H1 (cell line): ENCODE results near the gene LRP1. TPM values are rescaled to one million over a fixed set of nuclear protein-coding genes. Genes with fewer than 3 reads are reported as not detected.
A peak's percentile ranks its signal among the peaks of the same experiment; 100 is the strongest.

Experiments used
- CTCF ChIA-PET: fragments of 300-600 bp; sonication (Branson Sonifier 250); formaldehyde crosslinking; loops from one replicate; lab custom pipeline; 2021; ENCODE audit not compliant: partially characterized antibody; lab: Charles Lee
- POLR2A ChIA-PET: fragments of 300-600 bp; sonication (Branson Sonifier 250); formaldehyde crosslinking; loops from one replicate; lab custom pipeline; 2021; ENCODE audit warnings: inconsistent platforms; ENCODE audit not compliant: partially characterized antibody; lab: Charles Lee
- DNase-seq, 2 experiments: peaks; one replicate each; pipeline versions ENCODE4 v3.0.0 to v3.0.0-alpha.2; 2010 to 2022; ENCODE audit warnings: low spot score in 2 of 2, low read depth in 1 of 2, mixed read lengths in 1 of 2
- FAIRE-seq: peaks from 2 replicates; lab custom pipeline; 2011; peaks lifted over from hg19 to GRCh38; lab: Jason Lieb, UNC
- H2AFZ ChIP-seq: 2 replicates; pipeline ENCODE4 v1.8.1; 2012; ENCODE audit warnings: low read length, inconsistent platforms
- H2AK5ac ChIP-seq: 2 replicates; pipeline ENCODE4 v1.6.1; 2013; ENCODE audit warnings: low read depth, low read length
- H2BK120ac ChIP-seq: replicated peaks from 2 replicates; pipeline ENCODE3; 2013; ENCODE audit warnings: low read depth, low read length, inconsistent platforms
- H2BK12ac ChIP-seq: 2 replicates; pipeline ENCODE4 v1.6.1; 2013; ENCODE audit warnings: low read depth, low read length
- H2BK15ac ChIP-seq: 2 replicates; pipeline ENCODE4 v1.6.1; 2013; ENCODE audit warnings: low read length
- H2BK20ac ChIP-seq: 2 replicates; pipeline ENCODE4 v1.6.1; 2013; ENCODE audit warnings: low read length
- H2BK5ac ChIP-seq: 2 replicates; pipeline ENCODE4 v1.6.1; 2013; ENCODE audit warnings: low read depth, low read length
- H3K14ac ChIP-seq: 2 replicates; pipeline ENCODE4 v1.6.1; 2013; ENCODE audit warnings: inconsistent platforms; ENCODE audit not compliant: insufficient read length
- H3K18ac ChIP-seq: 2 replicates; pipeline ENCODE4 v1.6.1; 2013; ENCODE audit warnings: low read length; ENCODE audit errors: extremely low read depth
- H3K23ac ChIP-seq: 2 replicates; pipeline ENCODE4 v1.6.1; 2013; ENCODE audit warnings: inconsistent platforms; ENCODE audit not compliant: insufficient read length
- H3K23me2 ChIP-seq: 2 replicates; pipeline ENCODE4 v1.6.1; 2013; ENCODE audit warnings: low read depth, low read length
- H3K27ac ChIP-seq: 2 replicates; pipeline ENCODE4 v1.6.1; 2011; ENCODE audit warnings: low read depth, low read length, inconsistent platforms
- H3K27me3 ChIP-seq, 4 experiments: replicated peaks in 1 of 4; 1 replicate in 1 of 4; 2 replicates in 3 of 4; pipeline versions ENCODE4 v1.6.1 to v1.8.1; 2011 to 2013; ENCODE audit warnings: low read length in 3 of 4, mild to moderate bottlenecking in 3 of 4, inconsistent platforms in 2 of 4, mixed read lengths in 2 of 4, moderate library complexity in 1 of 4; ENCODE audit not compliant: control insufficient read depth in 3 of 4, insufficient read depth in 3 of 4; ENCODE audit errors: extremely low read depth in 1 of 4
- H3K36me3 ChIP-seq, 4 experiments: 2 replicates each; pipeline versions ENCODE4 v1.6.1 to v1.8.1; 2011 to 2013; ENCODE audit warnings: mild to moderate bottlenecking in 4 of 4, low read length in 3 of 4, moderate library complexity in 2 of 4, control low read depth in 1 of 4, inconsistent platforms in 1 of 4; ENCODE audit not compliant: insufficient read depth in 4 of 4, control insufficient read depth in 2 of 4
- H3K4ac ChIP-seq: replicated peaks from 2 replicates; pipeline ENCODE3; 2013; ENCODE audit warnings: low read length, low read depth, mixed read lengths, inconsistent platforms; ENCODE audit not compliant: insufficient read length
- H3K4me1 ChIP-seq, 4 experiments: replicated peaks in 1 of 4; 1 replicate in 1 of 4; 2 replicates in 3 of 4; pipeline versions ENCODE4 v1.6.1 to v1.8.1; 2011 to 2013; ENCODE audit warnings: low read length in 3 of 4, inconsistent platforms in 2 of 4, mixed read lengths in 1 of 4; ENCODE audit not compliant: insufficient read depth in 4 of 4, control insufficient read depth in 3 of 4
- H3K4me2 ChIP-seq, 2 experiments: 2 replicates each; pipeline versions ENCODE4 v1.6.1 to v1.8.1; 2011 to 2013; ENCODE audit warnings: low read depth in 2 of 2, low read length in 2 of 2, control low read depth in 1 of 2, inconsistent platforms in 1 of 2, mild to moderate bottlenecking in 1 of 2; ENCODE audit not compliant: insufficient read depth in 1 of 2
- H3K4me3 ChIP-seq, 4 experiments: fragments of 200-600, 300-600 bp in 1 of 4; sonication (generic), shearing (Covaris generic), sonication (Bioruptor Twin) in 1 of 4; 2 replicates each; pipeline versions ENCODE4 v1.5.1 to v1.8.1; 2011 to 2016; ENCODE audit warnings: low read length in 4 of 4, low read depth in 3 of 4, control low read depth in 2 of 4, inconsistent platforms in 2 of 4, mild to moderate bottlenecking in 2 of 4, mixed read lengths in 1 of 4, moderate library complexity in 1 of 4; ENCODE audit not compliant: insufficient read depth in 2 of 4; ENCODE audit errors: extremely low read depth in 1 of 4
- H3K56ac ChIP-seq: replicated peaks from 2 replicates; pipeline ENCODE3; 2013; ENCODE audit warnings: low read depth, mild to moderate bottlenecking, mixed read lengths, low read length, inconsistent platforms; ENCODE audit not compliant: insufficient read length
- H3K79me1 ChIP-seq: 2 replicates; pipeline ENCODE4 v1.6.1; 2013; ENCODE audit warnings: low read depth, low read length, control low read depth
- H3K79me2 ChIP-seq, 2 experiments: 2 replicates each; pipeline versions ENCODE4 v1.6.1 to v1.8.1; 2012 to 2013; ENCODE audit warnings: low read length in 2 of 2, mild to moderate bottlenecking in 2 of 2, inconsistent platforms in 1 of 2; ENCODE audit not compliant: insufficient read depth in 2 of 2, control insufficient read depth in 1 of 2
- H3K9ac ChIP-seq, 4 experiments: replicated peaks in 1 of 4; 1 replicate in 1 of 4; 2 replicates in 3 of 4; pipeline versions ENCODE4 v1.6.1 to v1.8.1; 2011 to 2013; ENCODE audit warnings: low read depth in 3 of 4, low read length in 3 of 4, control low read depth in 2 of 4, mild to moderate bottlenecking in 2 of 4, moderate library complexity in 2 of 4, inconsistent platforms in 1 of 4; ENCODE audit errors: extremely low read depth in 1 of 4
- H3K9me3 ChIP-seq, 2 experiments: 2 replicates each; pipeline versions ENCODE4 v1.6.1 to v1.8.1; 2012 to 2013; ENCODE audit warnings: mild to moderate bottlenecking in 2 of 2, moderate library complexity in 2 of 2, control low read depth in 1 of 2, inconsistent platforms in 1 of 2, low read depth in 1 of 2, low read length in 1 of 2, mixed read lengths in 1 of 2; ENCODE audit not compliant: insufficient read depth in 2 of 2
- H4K20me1 ChIP-seq, 2 experiments: replicated peaks in 1 of 2; 2 replicates each; pipeline versions ENCODE3 to v1.8.1; 2011 to 2013; ENCODE audit warnings: inconsistent platforms in 2 of 2, low read length in 2 of 2, mild to moderate bottlenecking in 1 of 2; ENCODE audit not compliant: insufficient read depth in 2 of 2, control insufficient read depth in 1 of 2
- H4K5ac ChIP-seq: 2 replicates; pipeline ENCODE4 v1.6.1; 2013; ENCODE audit warnings: low read length, low read depth, mixed read lengths, inconsistent platforms; ENCODE audit not compliant: insufficient read length
- H4K8ac ChIP-seq: 2 replicates; pipeline ENCODE4 v1.8.0; 2013; ENCODE audit warnings: mild to moderate bottlenecking, moderate library complexity, low read length, inconsistent platforms; ENCODE audit not compliant: insufficient read depth; ENCODE audit errors: extremely low read depth
- H4K91ac ChIP-seq: replicated peaks from 2 replicates; pipeline ENCODE3; 2013; ENCODE audit warnings: low read length, mixed read lengths, inconsistent platforms; ENCODE audit not compliant: insufficient read length
- BCL11A ChIP-seq, 2 experiments: IDR thresholded peaks; one replicate each; pipeline ENCODE4 v1.6.1; 2011; ENCODE audit warnings: low read depth in 2 of 2, low read length in 2 of 2, mild to moderate bottlenecking in 2 of 2
- YY1 ChIP-seq: IDR thresholded peaks from 2 replicates; pipeline ENCODE4 v1.6.1; 2011; ENCODE audit warnings: low read depth, mild to moderate bottlenecking, low read length
- WGBS, 2 experiments: shearing (Covaris generic) in 1 of 2; methylation state at CpG; one replicate each; pipeline versions ENCODE4 v1.1.6 to v1.1.7; 2013 to 2015; ENCODE audit warnings: low lambda C conversion rate in 2 of 2, mixed read lengths in 2 of 2, inconsistent platforms in 1 of 2, low coverage in 1 of 2, missing lambda C conversion rate in 1 of 2; ENCODE audit not compliant: insufficient replicate concordance in 2 of 2, insufficient coverage in 1 of 2, insufficient read length in 1 of 2; ENCODE audit errors: extremely low coverage in 1 of 2, missing lambda C conversion rate in 1 of 2; 5-methylcytosine and 5-hydroxymethylcytosine counted together
- polyA plus RNA-seq, 7 experiments: library from polyadenylated mRNA; depleted of rRNA in 3 of 7; stranded (reverse) in 5 of 7; unstranded in 2 of 7; fragments of >200 nt in 5 of 7; fragments of 200-250 nt in 2 of 7; gene quantifications; 1 replicate in 5 of 7; 2 replicates in 1 of 7; 4 replicates in 1 of 7; pipeline versions ENCODE4 v1.2.1 to v1.2.3, GENCODE V29; 2011 to 2013; ENCODE audit warnings: missing spikeins in 2 of 7, mixed read lengths in 2 of 7
- total RNA-seq: library from RNA; stranded (reverse); fragmentation: NEBNext Ultra II Directional; extraction: Animal tissue kit (Norgen Biotek cat#: 25700); gene quantifications from 2 replicates; pipeline ENCODE4 v1.2.1, GENCODE V29; 2021

Gene LRP1
- total and polyA plus RNA-seq, 2 of the 8 experiments (the other 6 are each of a cell fraction or from before 2014, with no cell fraction given), result 35.3 to 92.5 TPM

- no peak overlapping the region for H4K91ac ChIP-seq
- peaks cover under 1 to 52% (median 35%) of the 10 kb centered on the region in 4 experiments for H3K4me1 ChIP-seq
- peaks cover 7% of the 10 kb centered on the region for H3K23me2 ChIP-seq
- H3K27ac ChIP-seq, result no peak overlapping the region
- CTCF ChIA-PET, result interaction anchor here (0.6 to 13.4 kb wide), 12 partner anchors 9 to 324 kb away, joined by 3 to 527 read pairs (median 4); partner anchors contain the start of genes INHBE and STAC3
- H3K23ac ChIP-seq, result no peak overlapping the region
- no peaks in the 10 kb centered on the region for H3K9me3 ChIP-seq
- H2BK20ac ChIP-seq, result no peak overlapping the region
- H2BK5ac ChIP-seq, result no peak overlapping the region
- no peaks in the 10 kb centered on the region for H3K79me2 ChIP-seq
- POLR2A ChIA-PET, result interaction anchor here (0.8 to 17.7 kb wide), 6 partner anchors 9 to 238 kb away, joined by 3 to 852 read pairs (median 4); partner anchors contain the start of genes INHBE, SHMT2 and STAC3
- no peak overlapping the region for H2AFZ ChIP-seq
- peak overlapping the region in 1 of 2 experiments; percentile 71; a peak in 1 of 4 replicates for H3K4me2 ChIP-seq
- no peak overlapping the region for H2BK120ac ChIP-seq
- no peak overlapping the region for H3K4ac ChIP-seq
- 53% methylated on average over 13 of the region's 13 CpGs; no CpG with 5 or more reads in 1 of the 2 experiments for WGBS, 2 experiments
- H3K18ac ChIP-seq, result no peak overlapping the region
- H3K9ac ChIP-seq, result no peak overlapping the region
- no peak overlapping the region for H3K14ac ChIP-seq
- H3K4me3 ChIP-seq, result no peak overlapping the region
- no peaks in the 10 kb centered on the region for H3K36me3 ChIP-seq
- H4K8ac ChIP-seq, result no peak overlapping the region; the same call in 1 of the 2 replicates
- FAIRE-seq (no peak), DNase-seq (no peak)
- H4K20me1 ChIP-seq, result peaks cover 14 to 30% of the 10 kb centered on the region in 2 experiments
- no peak overlapping the region for H2BK12ac ChIP-seq
- no peak overlapping the region; the same call in 1 of the 2 replicates for H2AK5ac ChIP-seq
- H2BK15ac ChIP-seq, result no peak overlapping the region
- H3K79me1 ChIP-seq, result no peaks in the 10 kb centered on the region
- H3K56ac ChIP-seq, result no peak overlapping the region
- H3K27me3 ChIP-seq, result peaks cover 76 to 98% (median 95%) of the 10 kb centered on the region in 4 experiments
- H4K5ac ChIP-seq, result no peak overlapping the region
- no peak for TF ChIP-seq BCL11A (IDR thresholded peaks at IDR 0.05; ENCODE audit: low read depth in 2 of 2, low read length in 2 of 2)
- no peak for TF ChIP-seq YY1
Measured at GRCh38 chr12:57222286-57223190, 94.3 kb downstream of the LRP1 start.
